HepG2 (cell line): ENCODE data around the gene SS18L1.

Source experiments
- CEBPG ChIP-seq: IDR thresholded peaks from 2 replicates; pipeline ENCODE4 v1.6.1; 2016
- GATA4 ChIP-seq: sonication (generic); IDR thresholded peaks from 2 replicates; pipeline ENCODE4 v1.6.1; 2016; ENCODE audit warnings: antibody characterized with exemption, low read depth, borderline replicate concordance
- KDM2A ChIP-seq: sonication (generic); formaldehyde crosslinking; IDR thresholded peaks from 2 replicates; pipeline ENCODE4 v1.4.0; 2020; ENCODE audit warnings: low read depth, missing genetic modification reagents, borderline replicate concordance
- KLF11 ChIP-seq: IDR thresholded peaks from 2 replicates; pipeline ENCODE4 v1.6.1; 2016; ENCODE audit warnings: missing compliant biosample characterization
- NR2F1 ChIP-seq, 2 experiments: fragments of 450-650 bp in 1 of 2; formaldehyde crosslinking in 1 of 2; IDR thresholded peaks; 2 replicates each; pipeline versions ENCODE4 v1.5.0 to v1.6.1; 2016 to 2020; ENCODE audit warnings: mild to moderate bottlenecking in 1 of 2, missing compliant biosample characterization in 1 of 2, missing genetic modification reagents in 1 of 2, moderate library complexity in 1 of 2
- POLR2A ChIP-seq, 2 experiments: IDR thresholded peaks; 2 replicates each; pipeline ENCODE4 v1.6.1; 2011; ENCODE audit warnings: low read depth in 2 of 2, low read length in 2 of 2, mild to moderate bottlenecking in 1 of 2, moderate library complexity in 1 of 2; ENCODE audit not compliant: insufficient read depth in 1 of 2
- POLR2AphosphoS5 ChIP-seq: IDR thresholded peaks from 2 replicates; pipeline ENCODE4 v1.6.1; 2012; ENCODE audit warnings: low read depth, low read length
- RFX5 ChIP-seq: IDR thresholded peaks from 2 replicates; pipeline ENCODE4 v1.6.1; 2011; ENCODE audit warnings: low read depth, low read length, improper control_type of control experiment
- USF2 ChIP-seq, 2 experiments: sonication (generic) in 1 of 2; formaldehyde crosslinking in 1 of 2; IDR thresholded peaks; 2 replicates each; pipeline versions ENCODE4 v1.5.1 to v1.6.1; 2011 to 2020; ENCODE audit warnings: borderline replicate concordance in 1 of 2, low read depth in 1 of 2, low read length in 1 of 2, mild to moderate bottlenecking in 1 of 2, missing genetic modification reagents in 1 of 2, moderate library complexity in 1 of 2
- ZMAT3 ChIP-seq: sonication (generic); formaldehyde crosslinking; conservative IDR thresholded peaks from 2 replicates; pipeline ENCODE4 v1.7.0; 2021; ENCODE audit warnings: missing genetic modification reagents
- ZNF567 ChIP-seq: sonication (generic); formaldehyde crosslinking; IDR thresholded peaks from 2 replicates; pipeline ENCODE4 v1.8.1; 2023; ENCODE audit warnings: mild to moderate bottlenecking, missing genetic modification reagents, borderline replicate concordance

- no peak for TF ChIP-seq ZMAT3 (CRISPR knock-in tag)
- no peak for TF ChIP-seq GATA4
- TF ChIP-seq CEBPG (CRISPR knock-in tag): no peak
- TF ChIP-seq USF2 (IDR thresholded peaks at IDR 0.05; ENCODE audit: low read depth, low read length): no peak
- no peak for TF ChIP-seq USF2 (CRISPR knock-in tag; IDR thresholded peaks at IDR 0.05; ENCODE audit: borderline replicate concordance)
- no peak for TF ChIP-seq RFX5
- no peak for TF ChIP-seq KLF11 (CRISPR knock-in tag)
- TF ChIP-seq POLR2AphosphoS5: no peak
- no peak for TF ChIP-seq ZNF567 (CRISPR knock-in tag)
- no peak for TF ChIP-seq POLR2A (IDR thresholded peaks at IDR 0.05; ENCODE audit: insufficient read depth in 1 of 2, low read depth in 2 of 2, low read length in 2 of 2)
- TF ChIP-seq NR2F1 (CRISPR knock-in tag; IDR thresholded peaks at IDR 0.05): no peak
- TF ChIP-seq KDM2A (CRISPR knock-in tag): no peak
Observed at GRCh38 chr20:62097881-62098407, 45.6 kb upstream of the SS18L1 start.
